ENCODE data around the gene TMEM263. TPM values are rescaled to one million over a fixed set of nuclear protein-coding genes. Genes with fewer than 3 reads are reported as not detected.
"Not testable (repeated sequence)": the region's sequence is repeated elsewhere in the genome, so short reads cannot be mapped to it uniquely, and the experiment has no call there.

The TMEM263 gene
- total and polyA plus RNA-seq, 4 donors, result 44.9 to 71.7 (median 52.4) TPM

GRCh38 chr12:106981788-106982187 is 26.1 kb downstream of the TMEM263 start:
- WGBS (ENCODE audit: insufficient coverage), result no CpG with 5 or more reads among the region's 3 CpGs

GRCh38 chr12:106982229-106982628 is 26.5 kb downstream of the TMEM263 start:
- no peaks in the 10 kb centered on the region for H3K9me3 ChIP-seq (ENCODE audit: control insufficient read depth, insufficient read depth, low read length)
- no peak overlapping the region for H3K4me3 ChIP-seq (ENCODE audit: low read depth, low read length)
- H3K4me1 ChIP-seq (ENCODE audit: control insufficient read depth, insufficient read depth, low read length), result peaks cover 10% of the 10 kb centered on the region
- no peak for DNase-seq (ENCODE audit: low read depth in 4 of 6, low spot score in 6 of 6)
- no peaks in the 10 kb centered on the region for H3K27me3 ChIP-seq (ENCODE audit: control insufficient read depth, insufficient read depth, low read length)
- H3K36me3 ChIP-seq (ENCODE audit: control insufficient read depth, insufficient read depth, low read length), result peaks cover 13% of the 10 kb centered on the region
- WGBS (ENCODE audit: insufficient coverage), result no CpG with 5 or more reads among the region's 1 CpG
- H3K27ac ChIP-seq (ENCODE audit: low read depth, low read length), result no peak overlapping the region

More at GRCh38 chr12:106981788-106982187, 26.1 kb downstream of the TMEM263 start:
- peaks cover 13% of the 10 kb centered on the region for H3K36me3 ChIP-seq (ENCODE audit: control insufficient read depth, insufficient read depth, low read length)
- no peak overlapping the region for H3K4me3 ChIP-seq (ENCODE audit: low read depth, low read length)
- no peaks in the 10 kb centered on the region for H3K9me3 ChIP-seq (ENCODE audit: control insufficient read depth, insufficient read depth, low read length)
- no peak for DNase-seq (ENCODE audit: low read depth in 4 of 6, low spot score in 6 of 6)
- H3K4me1 ChIP-seq (ENCODE audit: control insufficient read depth, insufficient read depth, low read length), result peaks cover 10% of the 10 kb centered on the region
- H3K27me3 ChIP-seq (ENCODE audit: control insufficient read depth, insufficient read depth, low read length), result no peaks in the 10 kb centered on the region
- H3K27ac ChIP-seq (ENCODE audit: low read depth, low read length), result no peak overlapping the region

GRCh38 chr12:106984588-106985137 is 29.0 kb downstream of the TMEM263 start:
- Histone ChIP-seq H3K36me3 (ENCODE audit: control insufficient read depth, insufficient read depth, low read length) (peaks cover 13% of the 10 kb centered on the region), H3K27me3 (ENCODE audit: control insufficient read depth, insufficient read depth, low read length) (no peaks in the 10 kb centered on the region), H3K27ac (ENCODE audit: low read depth, low read length) (no peak overlapping the region), H3K4me3 (ENCODE audit: low read depth, low read length) (no peak overlapping the region), H3K4me1 (ENCODE audit: control insufficient read depth, insufficient read depth, low read length) (peaks cover 10% of the 10 kb centered on the region), H3K9me3 (ENCODE audit: control insufficient read depth, insufficient read depth, low read length) (no peaks in the 10 kb centered on the region)
- DNase-seq (ENCODE audit: low read depth in 4 of 6, low spot score in 6 of 6), result no peak
- WGBS (ENCODE audit: insufficient coverage), result 100% methylated on average over 6 of the region's 6 CpGs

DNA sequence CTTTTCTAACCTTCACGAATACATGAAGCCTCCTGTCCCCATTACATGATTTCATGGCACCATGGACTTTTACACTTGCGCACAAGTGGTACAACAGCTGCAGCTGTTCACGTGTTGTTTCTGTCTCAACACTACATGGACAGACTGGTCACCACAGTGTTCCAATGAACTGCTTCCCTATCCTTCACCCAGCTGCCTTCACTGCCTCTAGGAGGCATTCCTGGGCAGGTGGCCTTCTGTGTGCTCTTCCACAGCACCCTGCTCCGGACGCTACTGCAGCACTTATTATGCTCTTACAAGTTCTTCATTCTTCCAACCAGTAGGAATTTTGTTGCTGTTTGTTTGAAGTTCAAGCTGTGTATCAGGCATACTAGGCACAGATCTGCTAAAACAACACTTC is 29.8 kb downstream of the TMEM263 start:
- Histone ChIP-seq H3K27ac (ENCODE audit: low read depth, low read length) (no peak overlapping the region), H3K4me3 (ENCODE audit: low read depth, low read length) (no peak overlapping the region), H3K36me3 (ENCODE audit: control insufficient read depth, insufficient read depth, low read length) (peaks cover 13% of the 10 kb centered on the region), H3K27me3 (ENCODE audit: control insufficient read depth, insufficient read depth, low read length) (no peaks in the 10 kb centered on the region), H3K9me3 (ENCODE audit: control insufficient read depth, insufficient read depth, low read length) (no peaks in the 10 kb centered on the region), H3K4me1 (ENCODE audit: control insufficient read depth, insufficient read depth, low read length) (peaks cover 10% of the 10 kb centered on the region)
- no peak for DNase-seq (ENCODE audit: low read depth in 4 of 6, low spot score in 6 of 6)
- WGBS (ENCODE audit: insufficient coverage), result 97% methylated on average over 3 of the region's 5 CpGs

GRCh38 chr12:106986135-106986534 is 30.4 kb downstream of the TMEM263 start:
- Histone ChIP-seq H3K4me1 (ENCODE audit: control insufficient read depth, insufficient read depth, low read length) (peaks cover 6% of the 10 kb centered on the region), H3K36me3 (ENCODE audit: control insufficient read depth, insufficient read depth, low read length) (peaks cover 13% of the 10 kb centered on the region), H3K27ac (ENCODE audit: low read depth, low read length) (peak overlapping the region; percentile 93), H3K4me3 (ENCODE audit: low read depth, low read length) (peak overlapping the region; percentile 95), H3K9me3 (ENCODE audit: control insufficient read depth, insufficient read depth, low read length) (no peaks in the 10 kb centered on the region), H3K27me3 (ENCODE audit: control insufficient read depth, insufficient read depth, low read length) (no peaks in the 10 kb centered on the region)
- DNase-seq (ENCODE audit: low read depth in 4 of 6, low spot score in 6 of 6), result no peak
- 45% methylated on average over 3 of the region's 4 CpGs for WGBS (ENCODE audit: insufficient coverage)

DNA sequence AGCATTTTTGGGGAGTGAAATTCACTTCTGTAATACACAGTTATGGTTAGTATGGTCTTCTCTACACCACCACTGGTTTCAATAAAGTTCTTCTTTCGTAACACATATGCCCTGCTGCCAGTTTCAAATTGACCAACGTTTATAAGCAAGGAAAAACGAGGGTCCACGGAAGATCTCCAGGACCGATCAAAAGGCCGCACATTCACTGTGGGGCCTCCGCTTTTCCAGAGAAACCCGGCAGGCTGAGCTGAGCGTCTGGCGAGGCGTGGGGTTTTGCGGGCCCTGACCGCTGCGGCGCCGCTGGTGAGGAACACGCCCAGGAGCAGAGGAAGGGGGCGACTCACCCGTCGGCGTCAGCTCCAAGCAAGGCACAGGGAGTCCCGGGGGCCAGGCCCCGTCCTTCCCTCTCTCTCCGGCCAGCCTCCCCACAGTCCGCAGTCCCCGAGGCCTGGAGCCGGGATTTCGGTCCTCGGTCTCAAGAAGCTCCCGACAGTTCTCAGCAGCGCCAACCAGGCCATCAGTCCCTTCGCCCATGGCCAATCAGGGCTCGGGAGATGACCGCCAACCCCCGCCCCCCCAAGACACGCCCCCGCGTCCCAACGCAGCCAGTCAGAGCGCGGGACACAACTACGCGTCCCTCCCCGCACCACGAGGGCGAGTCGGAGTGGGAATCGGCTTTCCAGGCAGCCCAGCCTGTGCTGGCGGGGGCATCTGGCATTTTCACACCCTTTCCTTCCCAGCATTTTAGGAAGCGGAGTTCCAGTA is 31.1 kb downstream of the TMEM263 start, which contains the start of gene MTERF2:
Gene MTERF2 (minus strand): TSS at position 522 of the 765 bp plus-strand sequence. CDS start 8,432 bp downstream, outside the sequence.
- H3K27ac ChIP-seq (ENCODE audit: low read depth, low read length), result peak within 1 kb of the TSS; percentile 93
- 0% methylated on average over 48 of the region's 50 CpGs for WGBS (ENCODE audit: insufficient coverage)
- DNase-seq (ENCODE audit: low read depth in 4 of 6, low spot score in 6 of 6), result peak; percentile 84 to 98 (median 92)
- peak within 1 kb of the TSS; percentile 95 for H3K4me3 ChIP-seq (ENCODE audit: low read depth, low read length)
- no peaks in the 10 kb centered on the region for H3K9me3 ChIP-seq (ENCODE audit: control insufficient read depth, insufficient read depth, low read length)
- peaks cover 6% of the 10 kb centered on the region for H3K4me1 ChIP-seq (ENCODE audit: control insufficient read depth, insufficient read depth, low read length)
- H3K36me3 ChIP-seq (ENCODE audit: control insufficient read depth, insufficient read depth, low read length), result peaks cover 13% of the 10 kb centered on the region
- no peaks in the 10 kb centered on the region for H3K27me3 ChIP-seq (ENCODE audit: control insufficient read depth, insufficient read depth, low read length)

- no peak for DNase-seq (ENCODE audit: low read depth in 4 of 6, low spot score in 6 of 6)
- Histone ChIP-seq H3K27ac (ENCODE audit: low read depth, low read length) (no peak overlapping the region), H3K9me3 (ENCODE audit: control insufficient read depth, insufficient read depth, low read length) (no peaks in the 10 kb centered on the region), H3K4me1 (ENCODE audit: control insufficient read depth, insufficient read depth, low read length) (peaks cover 6% of the 10 kb centered on the region), H3K36me3 (ENCODE audit: control insufficient read depth, insufficient read depth, low read length) (peaks cover 13% of the 10 kb centered on the region), H3K27me3 (ENCODE audit: control insufficient read depth, insufficient read depth, low read length) (no peaks in the 10 kb centered on the region), H3K4me3 (ENCODE audit: low read depth, low read length) (no peak overlapping the region)
- 58% methylated on average over 5 of the region's 6 CpGs for WGBS (ENCODE audit: insufficient coverage)
These were observed 32.1 kb downstream of the TMEM263 start for GRCh38 chr12:106987846-106988245.

DNA sequence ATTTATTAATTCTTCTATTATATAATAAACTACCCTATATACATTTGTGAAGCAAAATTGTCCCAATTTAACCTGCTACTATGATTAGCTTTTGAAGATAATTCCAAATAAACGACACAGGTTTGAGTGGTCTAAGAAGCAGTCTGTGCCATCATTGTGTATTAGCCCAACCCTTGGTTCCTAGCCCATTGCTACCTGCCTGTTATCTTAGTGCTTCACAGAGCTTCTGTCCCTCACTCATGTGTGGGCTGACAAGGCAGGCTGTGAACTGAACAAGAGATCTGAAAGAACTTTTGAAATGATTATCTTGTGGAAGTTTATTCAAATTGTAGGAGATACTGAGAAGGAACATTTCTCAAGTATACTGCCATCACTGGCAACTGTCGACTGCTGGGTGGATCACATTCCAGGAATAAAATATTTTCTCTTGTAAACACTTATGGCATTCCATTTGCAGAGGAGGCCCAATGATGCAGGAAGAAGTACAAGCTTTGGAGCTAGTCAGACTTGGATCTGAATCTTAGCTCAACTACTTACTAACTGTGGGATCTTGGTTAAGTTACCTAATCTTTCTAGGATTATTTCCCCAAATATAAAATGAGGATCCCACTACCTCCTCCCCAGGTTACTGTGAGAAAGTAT is 39.0 kb downstream of the TMEM263 start:
- Histone ChIP-seq H3K27me3 (ENCODE audit: control insufficient read depth, insufficient read depth, low read length) (no peaks in the 10 kb centered on the region), H3K4me3 (ENCODE audit: low read depth, low read length) (no peak overlapping the region), H3K9me3 (ENCODE audit: control insufficient read depth, insufficient read depth, low read length) (no peaks in the 10 kb centered on the region), H3K27ac (ENCODE audit: low read depth, low read length) (no peak overlapping the region), H3K36me3 (ENCODE audit: control insufficient read depth, insufficient read depth, low read length) (peaks cover 7% of the 10 kb centered on the region), H3K4me1 (ENCODE audit: control insufficient read depth, insufficient read depth, low read length) (no peaks in the 10 kb centered on the region)
- peak in 1 of 6 donors; percentile 50 for DNase-seq (ENCODE audit: low read depth in 4 of 6, low spot score in 6 of 6)
- 100% methylated on average over 1 of the region's 2 CpGs for WGBS (ENCODE audit: insufficient coverage)

DNA sequence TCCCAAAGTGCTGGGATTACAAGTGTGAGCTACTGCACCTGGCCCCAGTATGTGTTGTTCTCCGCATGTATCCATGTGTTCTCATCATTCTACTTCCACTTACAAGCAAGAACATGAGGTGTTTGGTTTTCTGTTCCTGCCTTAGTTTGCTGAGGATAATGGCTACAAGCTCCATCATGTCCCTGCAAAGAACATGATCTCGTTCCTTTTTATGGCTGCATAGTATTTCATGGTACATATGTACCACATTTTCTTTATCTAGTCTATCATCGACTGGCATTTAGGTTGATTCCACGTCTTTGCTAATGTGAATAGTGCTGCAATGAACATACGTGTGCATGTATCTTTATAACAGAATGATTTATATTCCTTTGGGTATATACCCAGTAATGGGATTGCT is 40.4 kb downstream of the TMEM263 start:
- not testable (repeated sequence) for H3K4me1 ChIP-seq (ENCODE audit: control insufficient read depth, insufficient read depth, low read length); H3K9me3 ChIP-seq (ENCODE audit: control insufficient read depth, insufficient read depth, low read length); DNase-seq (ENCODE audit: low read depth in 4 of 6, low spot score in 6 of 6); H3K4me3 ChIP-seq (ENCODE audit: low read depth, low read length); H3K27me3 ChIP-seq (ENCODE audit: control insufficient read depth, insufficient read depth, low read length); H3K27ac ChIP-seq (ENCODE audit: low read depth, low read length)
- 100% methylated on average over 1 of the region's 5 CpGs for WGBS (ENCODE audit: insufficient coverage)
- H3K36me3 ChIP-seq (ENCODE audit: control insufficient read depth, insufficient read depth, low read length), result peaks cover 10% of the 10 kb centered on the region

All from spinal cord (tissue), 10 donors.